ENCODE measurements around the gene ARHGAP32.

- TF ChIP-seq POLR2A (IDR thresholded peaks at IDR 0.05) = no peak
- TF ChIP-seq, protein P1, sequence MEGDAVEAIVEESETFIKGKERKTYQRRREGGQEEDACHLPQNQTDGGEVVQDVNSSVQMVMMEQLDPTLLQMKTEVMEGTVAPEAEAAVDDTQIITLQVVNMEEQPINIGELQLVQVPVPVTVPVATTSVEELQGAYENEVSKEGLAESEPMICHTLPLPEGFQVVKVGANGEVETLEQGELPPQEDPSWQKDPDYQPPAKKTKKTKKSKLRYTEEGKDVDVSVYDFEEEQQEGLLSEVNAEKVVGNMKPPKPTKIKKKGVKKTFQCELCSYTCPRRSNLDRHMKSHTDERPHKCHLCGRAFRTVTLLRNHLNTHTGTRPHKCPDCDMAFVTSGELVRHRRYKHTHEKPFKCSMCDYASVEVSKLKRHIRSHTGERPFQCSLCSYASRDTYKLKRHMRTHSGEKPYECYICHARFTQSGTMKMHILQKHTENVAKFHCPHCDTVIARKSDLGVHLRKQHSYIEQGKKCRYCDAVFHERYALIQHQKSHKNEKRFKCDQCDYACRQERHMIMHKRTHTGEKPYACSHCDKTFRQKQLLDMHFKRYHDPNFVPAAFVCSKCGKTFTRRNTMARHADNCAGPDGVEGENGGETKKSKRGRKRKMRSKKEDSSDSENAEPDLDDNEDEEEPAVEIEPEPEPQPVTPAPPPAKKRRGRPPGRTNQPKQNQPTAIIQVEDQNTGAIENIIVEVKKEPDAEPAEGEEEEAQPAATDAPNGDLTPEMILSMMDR (IDR thresholded peaks at IDR 0.05) = no peak
Measured at GRCh38 chr11:129237880-129238638, 45.9 kb upstream of the ARHGAP32 start.

All from heart left ventricle (tissue), 13 donors.